IMR-90 (cell line): ENCODE results near the gene ALLC. TPM values are rescaled to one million over a fixed set of nuclear protein-coding genes. Genes with fewer than 3 reads are reported as not detected.

Experiments used
- ATAC-seq: fragments of 200-7000 bp; cut with Tn5 transposase; 2 replicates; pipeline ENCODE4 v1.9.1; 2020; ENCODE audit warnings: low read depth, mild to moderate bottlenecking, moderate library complexity
- BruUV-seq: library from RNA; stranded (reverse); fragments of 400-500 nt; replicated peaks from 2 replicates; lab custom pipeline; 2021; lab: Mats Ljungman, UMichigan
- CTCF ChIA-PET: fragments of 300-600 bp; formaldehyde crosslinking; extraction: SDS; loops from one replicate; lab custom pipeline; 2021; ENCODE audit warnings: antibody characterized with exemption; lab: Yijun Ruan, JAX
- POLR2A ChIA-PET: fragments of 300-600 bp; sonication (Branson Sonifier 250); formaldehyde crosslinking; loops from one replicate; lab custom pipeline; 2022; ENCODE audit warnings: antibody characterized with exemption; ENCODE audit not compliant: unreplicated experiment; lab: Charles Lee
- DNase-seq: peaks from one replicate; pipeline ENCODE4 v3.0.0; 2013
- H2AFZ ChIP-seq: replicated peaks from 2 replicates; pipeline ENCODE3; 2013; ENCODE audit warnings: low read length, mild to moderate bottlenecking; ENCODE audit not compliant: poor library complexity
- H2AK5ac ChIP-seq: 2 replicates; pipeline ENCODE4 v1.6.1; 2013; ENCODE audit warnings: low read depth, low read length, inconsistent platforms
- H2AK9ac ChIP-seq: replicated peaks from 2 replicates; pipeline ENCODE3; 2013; ENCODE audit warnings: mild to moderate bottlenecking, low read depth, low read length, moderate library complexity; ENCODE audit not compliant: poor library complexity
- H2BK120ac ChIP-seq: 2 replicates; pipeline ENCODE4 v1.6.1; 2013; ENCODE audit warnings: low read depth, low read length, inconsistent platforms
- H2BK15ac ChIP-seq: 3 replicates; pipeline ENCODE4 v1.6.1; 2013; ENCODE audit warnings: low read depth, low read length, inconsistent platforms
- H2BK20ac ChIP-seq: 2 replicates; pipeline ENCODE4 v1.6.1; 2013; ENCODE audit warnings: low read depth, mild to moderate bottlenecking, inconsistent platforms, low read length, moderate library complexity
- H2BK5ac ChIP-seq: 2 replicates; pipeline ENCODE4 v1.6.1; 2013; ENCODE audit warnings: mild to moderate bottlenecking, low read depth, low read length, inconsistent platforms; ENCODE audit not compliant: poor library complexity, severe bottlenecking
- H3K14ac ChIP-seq: replicated peaks from 2 replicates; pipeline ENCODE4 v1.6.1; 2013; ENCODE audit warnings: low read depth, low read length, inconsistent platforms
- H3K18ac ChIP-seq: 2 replicates; pipeline ENCODE4 v1.6.1; 2013; ENCODE audit warnings: low read depth, low read length, control low read depth
- H3K23ac ChIP-seq: 2 replicates; pipeline ENCODE4 v1.6.1; 2013; ENCODE audit warnings: low read depth, low read length, inconsistent platforms
- H3K27ac ChIP-seq: 2 replicates; pipeline ENCODE4 v1.5.1; 2013; ENCODE audit warnings: mild to moderate bottlenecking, control low read depth, low read length; ENCODE audit not compliant: insufficient read depth
- H3K27me3 ChIP-seq: 2 replicates; pipeline ENCODE4 v1.6.1; 2013; ENCODE audit warnings: low read length; ENCODE audit not compliant: control insufficient read depth, insufficient read depth
- H3K36me3 ChIP-seq: 2 replicates; pipeline ENCODE4 v1.6.1; 2013; ENCODE audit warnings: low read length, mixed read lengths; ENCODE audit not compliant: control insufficient read depth, insufficient read depth
- H3K4ac ChIP-seq: 2 replicates; pipeline ENCODE4 v1.6.1; 2013; ENCODE audit warnings: low read depth, low read length, inconsistent platforms
- H3K4me1 ChIP-seq: 2 replicates; pipeline ENCODE4 v1.6.1; 2013; ENCODE audit warnings: low read length, mixed read lengths; ENCODE audit not compliant: control insufficient read depth, insufficient read depth
- H3K4me2 ChIP-seq: 2 replicates; pipeline ENCODE4 v1.6.1; 2013; ENCODE audit warnings: low read depth, mild to moderate bottlenecking, control low read depth, low read length, moderate library complexity
- H3K4me3 ChIP-seq: 2 replicates; pipeline ENCODE4 v1.5.1; 2013; ENCODE audit warnings: low read depth, mild to moderate bottlenecking, control low read depth, low read length, moderate library complexity; ENCODE audit not compliant: insufficient read depth
- H3K56ac ChIP-seq: 2 replicates; pipeline ENCODE4 v1.6.1; 2013; ENCODE audit warnings: low read length, inconsistent platforms; ENCODE audit not compliant: insufficient read depth; ENCODE audit errors: extremely low read depth
- H3K79me1 ChIP-seq, 2 experiments: 2 replicates each; pipeline ENCODE4 v1.6.1; 2013; ENCODE audit warnings: low read length in 2 of 2, inconsistent platforms in 1 of 2, low read depth in 1 of 2
- H3K9ac ChIP-seq: 2 replicates; pipeline ENCODE4 v1.6.1; 2013; ENCODE audit warnings: low read depth, low read length, control low read depth
- H3K9me1 ChIP-seq: 2 replicates; pipeline ENCODE4 v1.6.1; 2013; ENCODE audit warnings: low read length, inconsistent platforms; ENCODE audit not compliant: insufficient read depth
- H3K9me3 ChIP-seq: 2 replicates; pipeline ENCODE4 v1.6.1; 2013; ENCODE audit warnings: low read length; ENCODE audit not compliant: control insufficient read depth, insufficient read depth
- H4K20me1 ChIP-seq: 2 replicates; pipeline ENCODE4 v1.6.1; 2013; ENCODE audit warnings: low read length, inconsistent platforms; ENCODE audit not compliant: insufficient read depth
- H4K5ac ChIP-seq: 2 replicates; pipeline ENCODE4 v1.6.1; 2013; ENCODE audit warnings: mild to moderate bottlenecking, low read depth, low read length, control low read depth
- H4K8ac ChIP-seq, 2 experiments: 2 replicates each; pipeline ENCODE4 v1.6.1; 2013; ENCODE audit warnings: low read depth in 2 of 2, low read length in 2 of 2, control low read depth in 1 of 2, inconsistent platforms in 1 of 2
- H4K91ac ChIP-seq: 2 replicates; pipeline ENCODE4 v1.6.1; 2013; ENCODE audit warnings: low read depth, low read length, inconsistent platforms; ENCODE audit not compliant: insufficient read depth
- BHLHE40 ChIP-seq: fragments of 150-350 bp; IDR thresholded peaks from 2 replicates; pipeline ENCODE4 v1.6.1; 2016; ENCODE audit warnings: mild to moderate bottlenecking, low read depth, low read length
- CEBPB ChIP-seq: IDR thresholded peaks from 2 replicates; pipeline ENCODE4 v1.6.1; 2012; ENCODE audit warnings: low read depth, low read length, improper control_type of control experiment
- CHD1 ChIP-seq: IDR thresholded peaks from 2 replicates; pipeline ENCODE4 v1.6.1; 2012; ENCODE audit warnings: low read depth, low read length, improper control_type of control experiment
- CTCF ChIP-seq: conservative IDR thresholded peaks from 2 replicates; pipeline ENCODE4 v1.5.1; 2012; ENCODE audit warnings: mild to moderate bottlenecking, low read depth, low read length, improper control_type of control experiment
- ELK1 ChIP-seq: fragments of 150-350 bp; IDR thresholded peaks from 2 replicates; pipeline ENCODE4 v1.6.1; 2016; ENCODE audit warnings: low read depth, mild to moderate bottlenecking, low read length, moderate library complexity, borderline replicate concordance
- FOS ChIP-seq: fragments of 150-350 bp; IDR thresholded peaks from 2 replicates; pipeline ENCODE4 v1.6.1; 2016; ENCODE audit warnings: low read depth, low read length
- MAZ ChIP-seq: IDR thresholded peaks from 2 replicates; pipeline ENCODE4 v1.6.1; 2012; ENCODE audit warnings: low read depth, mild to moderate bottlenecking, low read length, improper control_type of control experiment, moderate library complexity, borderline replicate concordance
- MXI1 ChIP-seq: IDR thresholded peaks from 2 replicates; pipeline ENCODE4 v1.6.1; 2012; ENCODE audit warnings: low read depth, mild to moderate bottlenecking, low read length, moderate library complexity, borderline replicate concordance
- POLR2A ChIP-seq: IDR thresholded peaks from 2 replicates; pipeline ENCODE4 v1.6.1; 2012; ENCODE audit warnings: mild to moderate bottlenecking, low read depth, low read length
- RAD21 ChIP-seq: IDR thresholded peaks from 2 replicates; pipeline ENCODE4 v1.6.1; 2012; ENCODE audit warnings: low read length, improper control_type of control experiment
- RCOR1 ChIP-seq: IDR thresholded peaks from 2 replicates; pipeline ENCODE4 v1.6.1; 2012; ENCODE audit warnings: mild to moderate bottlenecking, low read length, improper control_type of control experiment; ENCODE audit not compliant: insufficient replicate concordance
- RFX5 ChIP-seq: IDR thresholded peaks from 2 replicates; pipeline ENCODE4 v1.8.0; 2012; ENCODE audit warnings: low read depth, mild to moderate bottlenecking, low read length, moderate library complexity
- SMC3 ChIP-seq: fragments of 150-350 bp; IDR thresholded peaks from 2 replicates; pipeline ENCODE4 v1.6.1; 2016; ENCODE audit warnings: low read depth, mild to moderate bottlenecking, antibody characterized with exemption, low read length, moderate library complexity
- USF2 ChIP-seq: fragments of 150-350 bp; IDR thresholded peaks from 2 replicates; pipeline ENCODE4 v1.6.1; 2017; ENCODE audit warnings: mild to moderate bottlenecking, antibody characterized with exemption, low read length, low read depth
- WGBS, 2 experiments: methylation state at CpG; one replicate each; pipeline versions ENCODE4 v1.1.5 to v1.1.7; 2013; ENCODE audit warnings: missing lambda C conversion rate in 2 of 2; ENCODE audit not compliant: insufficient read length in 1 of 2; ENCODE audit errors: extremely low coverage in 2 of 2; 5-methylcytosine and 5-hydroxymethylcytosine counted together
- dilution Hi-C: fragments of 300-500 bp; cut with HindIII; formaldehyde crosslinking; loops from one replicate; pipeline ENCODE4 v1.14.3; 2018; ENCODE audit warnings: low sequenced_read_pairs; ENCODE audit not compliant: unreplicated experiment
- in situ Hi-C: fragments of 300-500 bp; cut with MboI; formaldehyde crosslinking; loops from 3 replicates; pipeline ENCODE4 v1.14.3; 2019; ENCODE audit warnings: low sequenced_read_pairs, inconsistent platforms, mixed read lengths
- intact Hi-C: fragments of 100-400 bp; cut with micrococcal nuclease; formaldehyde crosslinking; loops from 2 replicates; pipeline ENCODE4 v1.10.0; 2022
- polyA plus RNA-seq, 3 experiments: library from polyadenylated mRNA; depleted of rRNA; stranded (reverse); fragments of >200 nt; gene quantifications; 2 replicates each; pipeline ENCODE4 v1.2.3, GENCODE V29; 2012; ENCODE audit warnings: low replicate concordance in 1 of 3
- total RNA-seq: library from RNA; depleted of rRNA; stranded (reverse); fragments of >200 nt; gene quantifications from 2 replicates; pipeline ENCODE4 v1.2.3, GENCODE V29; 2012

The ALLC gene
- total and polyA plus RNA-seq, 2 of the 4 experiments (the other 2 are of a cell fraction): not detected

GRCh38 chr2:3612639-3613523 lies 45.1 kb upstream of the ALLC start:
- intact Hi-C loops (no loop called here), dilution Hi-C loops (no loop called here), in situ Hi-C loops (no loop called here)
- no peak for DNase-seq
- Histone ChIP-seq H2BK120ac (no peak overlapping the region), H3K4me2 (no peak overlapping the region), H4K8ac (no peak overlapping the region), H3K4me3 (no peak overlapping the region), H2AFZ (peak overlapping the region; percentile 43), H3K27me3 (peaks cover 5% of the 10 kb centered on the region; the same call in 1 of the 2 replicates), H3K9me3 (peaks cover 3% of the 10 kb centered on the region; the same call in 1 of the 2 replicates), H3K56ac (no peak overlapping the region), H3K4me1 (no peaks in the 10 kb centered on the region), H2BK20ac (no peak overlapping the region), H3K79me1 (no peaks in the 10 kb centered on the region), H3K14ac (no peak overlapping the region), H3K4ac (no peak overlapping the region), H3K36me3 (no peaks in the 10 kb centered on the region), H3K23ac (no peak overlapping the region), H2AK5ac (no peak overlapping the region), H3K9me1 (no peaks in the 10 kb centered on the region), H3K27ac (no peak overlapping the region), H4K20me1 (no peaks in the 10 kb centered on the region), H2AK9ac (no peak overlapping the region), H4K91ac (no peak overlapping the region), H4K5ac (no peak overlapping the region), H3K9ac (no peak overlapping the region), H3K18ac (no peak overlapping the region), H2BK15ac (no peak overlapping the region), H2BK5ac (no peak overlapping the region)
- TF ChIP-seq RAD21: no peak
- no peak for TF ChIP-seq CHD1
- TF ChIP-seq RCOR1: no peak
- TF ChIP-seq CTCF: no peak
- no peak for TF ChIP-seq CEBPB
- TF ChIP-seq POLR2A: no peak
- no peak for TF ChIP-seq BHLHE40
- TF ChIP-seq SMC3: no peak
- TF ChIP-seq RFX5: no peak
- no peak for TF ChIP-seq ELK1
- TF ChIP-seq FOS: no peak
- no peak for TF ChIP-seq MAZ
- no peak for TF ChIP-seq USF2
- TF ChIP-seq MXI1: no peak
- POLR2A ChIA-PET: no interaction called here
- CTCF ChIA-PET: no interaction called here
- no TSS peak for BruUV-seq
- 78% methylated on average over 3 of the region's 29 CpGs; no CpG with 5 or more reads in 1 of the 2 experiments for WGBS, 2 experiments
- no peak for ATAC-seq
